CD4-positive, alpha-beta T cell (primary cell): ENCODE results near the gene PSG7. TPM values are rescaled to one million over a fixed set of nuclear protein-coding genes. Genes with fewer than 3 reads are reported as not detected.
"Not testable (repeated sequence)": the region's sequence is repeated elsewhere in the genome, so short reads cannot be mapped to it uniquely, and the experiment has no call there.

ENCODE experiments used
- ATAC-seq: fragments of 200-7000 bp; cut with Tn5 transposase; one replicate; pipeline ENCODE4 v1.10.0; 2022; ENCODE audit warnings: mild to moderate bottlenecking; ENCODE audit not compliant: poor library complexity
- CTCF ChIA-PET: fragments of 350-600 bp; sonication (Branson Sonifier 250); formaldehyde crosslinking; loops from one replicate; lab custom pipeline; 2021; ENCODE audit warnings: antibody characterized with exemption, inconsistent platforms; lab: Charles Lee
- POLR2A ChIA-PET: fragments of 350-600 bp; sonication (Branson Sonifier 250); formaldehyde crosslinking; loops from one replicate; lab custom pipeline; 2021; ENCODE audit warnings: antibody characterized with exemption, inconsistent platforms; lab: Charles Lee
- DNase-seq, 14 experiments: peaks; one replicate each; pipeline ENCODE4 v3.0.0-alpha.2; 2013 to 2020; ENCODE audit warnings: mixed read lengths in 2 of 14
- H3K27ac ChIP-seq, 2 donors: one replicate each; pipeline versions ENCODE4 v1.5.1 to v1.7.0; 2013; ENCODE audit warnings: low read length in 2 of 2, low read depth in 1 of 2, mild to moderate bottlenecking in 1 of 2
- H3K27me3 ChIP-seq, 2 experiments: 1 replicate in 1 of 2; 2 replicates in 1 of 2; pipeline versions ENCODE4 v1.6.1 to v1.7.0; 2013; ENCODE audit warnings: low read length in 2 of 2, control low read depth in 1 of 2, mild to moderate bottlenecking in 1 of 2, moderate library complexity in 1 of 2; ENCODE audit not compliant: insufficient read depth in 2 of 2, control insufficient read depth in 1 of 2
- H3K36me3 ChIP-seq: one replicate; pipeline ENCODE4 v1.6.1; 2013; ENCODE audit warnings: low read length, control low read depth; ENCODE audit not compliant: insufficient read depth
- H3K4me1 ChIP-seq: one replicate; pipeline ENCODE4 v1.6.1; 2013; ENCODE audit warnings: low read length, control low read depth; ENCODE audit not compliant: insufficient read depth
- H3K4me3 ChIP-seq: one replicate; pipeline ENCODE4 v1.5.1; 2013; ENCODE audit warnings: mild to moderate bottlenecking, low read length, moderate library complexity
- H3K9me3 ChIP-seq, 2 experiments: 1 replicate in 1 of 2; 2 replicates in 1 of 2; pipeline versions ENCODE4 v1.6.1 to v1.7.0; 2013; ENCODE audit warnings: low read length in 2 of 2, mild to moderate bottlenecking in 2 of 2, control low read depth in 1 of 2, moderate library complexity in 1 of 2; ENCODE audit not compliant: control insufficient read depth in 1 of 2, insufficient read depth in 1 of 2
- H3K27ac Mint-ChIP-seq: one replicate; pipeline ENCODE4 v1.8.0; 2020; ENCODE audit warnings: mixed read lengths
- H3K27me3 Mint-ChIP-seq: one replicate; pipeline ENCODE4 v1.8.0; 2021; ENCODE audit warnings: mixed read lengths
- H3K36me3 Mint-ChIP-seq: one replicate; pipeline ENCODE4 v1.8.0; 2021; ENCODE audit warnings: low read depth, mixed read lengths
- H3K4me1 Mint-ChIP-seq: one replicate; pipeline ENCODE4 v1.8.0; 2021; ENCODE audit warnings: low read depth, mixed read lengths
- H3K4me3 Mint-ChIP-seq: one replicate; pipeline ENCODE4 v1.8.0; 2020; ENCODE audit warnings: mild to moderate bottlenecking, mixed read lengths
- H3K9me3 Mint-ChIP-seq: one replicate; pipeline ENCODE4 v1.8.0; 2020; ENCODE audit warnings: mixed read lengths
- intact Hi-C, 2 experiments: fragments of 100-400 bp; cut with DNase I in 1 of 2; cut with micrococcal nuclease in 1 of 2; formaldehyde crosslinking; loops; one replicate each; pipeline versions ENCODE4 v1.15.1 to v1.9.0; 2023 to 2025; cut with DNase I, micrococcal nuclease
- total RNA-seq, 174 experiments: library from RNA in 2 of 174; stranded (reverse) in 2 of 174; gene quantifications; one replicate each; pipeline ENCODE4 v1.2.3 and lab custom pipeline; 2021 to 2026
- TF ChIP-seq, protein P1 (sequence below): fragments of 200-600 bp; IDR thresholded peaks from one replicate; pipeline ENCODE4 v1.8.0; 2022; ENCODE audit warnings: antibody characterized with exemption, mild to moderate bottlenecking

PSG7 gene
- total RNA-seq, 2 experiments from 2014 or later: not detected

DNA sequence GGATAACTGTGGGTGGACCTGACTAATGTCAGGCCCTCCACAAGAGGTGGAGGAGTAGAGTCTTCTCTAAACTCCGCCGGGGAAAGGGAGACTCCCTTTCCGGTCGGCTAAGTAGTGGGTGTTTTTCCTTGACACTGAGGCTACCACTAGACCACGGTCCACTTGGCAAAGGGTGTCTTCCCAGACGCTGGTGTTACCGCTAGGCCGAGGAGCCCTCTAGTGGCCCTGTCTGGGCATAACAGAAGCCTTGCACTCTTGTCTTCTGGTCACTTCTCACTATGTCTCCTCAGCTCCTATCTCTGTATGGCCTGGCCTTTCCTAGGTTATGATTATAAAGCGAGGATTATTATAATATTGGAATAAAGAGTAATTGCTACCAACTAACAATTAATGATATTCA, 13.9 kb downstream of the PSG7 start:
- peak in 2 of 14 experiments; percentile 13 to 24 for DNase-seq
- ATAC-seq, CTCF ChIA-PET: not testable (repeated sequence)

DNA sequence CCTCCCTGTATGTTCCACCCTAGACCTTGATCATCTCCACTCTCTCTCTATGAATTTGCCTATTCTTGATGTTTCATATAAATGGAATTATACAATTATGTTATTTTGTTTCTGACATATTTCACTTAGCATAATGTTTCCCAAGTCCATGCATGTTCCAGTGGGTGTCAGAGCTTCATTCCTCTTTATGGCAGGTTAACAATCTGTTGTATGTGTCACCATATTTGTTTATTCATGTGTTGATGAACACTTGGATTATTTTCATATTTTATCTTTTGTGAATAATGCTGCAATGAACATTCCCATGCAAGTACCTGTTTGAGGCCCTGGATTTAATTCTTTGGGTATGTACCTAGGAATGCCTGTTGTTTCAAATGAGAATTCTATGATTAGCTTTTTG, 16.0 kb downstream of the PSG7 start:
- ATAC-seq, H3K4me3 Mint-ChIP-seq, H3K4me3 ChIP-seq, intact Hi-C loops, H3K36me3 ChIP-seq, CTCF ChIA-PET, DNase-seq, H3K36me3 Mint-ChIP-seq, H3K9me3 ChIP-seq, POLR2A ChIA-PET, H3K4me1 ChIP-seq, H3K27me3 ChIP-seq, H3K27ac Mint-ChIP-seq, H3K9me3 Mint-ChIP-seq, H3K4me1 Mint-ChIP-seq, H3K27ac ChIP-seq: not testable (repeated sequence)
- H3K27me3 Mint-ChIP-seq: peaks cover 18% of the 10 kb centered on the region

More for the DNA sequence above, 13.9 kb downstream of the PSG7 start:
- H3K4me3 ChIP-seq, H3K27ac ChIP-seq, H3K36me3 ChIP-seq, H3K9me3 ChIP-seq, H3K9me3 Mint-ChIP-seq, H3K4me3 Mint-ChIP-seq, intact Hi-C loops, H3K27ac Mint-ChIP-seq, POLR2A ChIA-PET, H3K4me1 ChIP-seq, H3K27me3 ChIP-seq, H3K4me1 Mint-ChIP-seq, H3K36me3 Mint-ChIP-seq: not testable (repeated sequence)
- peaks cover 32% of the 10 kb centered on the region for H3K27me3 Mint-ChIP-seq
- TF ChIP-seq, protein P1, sequence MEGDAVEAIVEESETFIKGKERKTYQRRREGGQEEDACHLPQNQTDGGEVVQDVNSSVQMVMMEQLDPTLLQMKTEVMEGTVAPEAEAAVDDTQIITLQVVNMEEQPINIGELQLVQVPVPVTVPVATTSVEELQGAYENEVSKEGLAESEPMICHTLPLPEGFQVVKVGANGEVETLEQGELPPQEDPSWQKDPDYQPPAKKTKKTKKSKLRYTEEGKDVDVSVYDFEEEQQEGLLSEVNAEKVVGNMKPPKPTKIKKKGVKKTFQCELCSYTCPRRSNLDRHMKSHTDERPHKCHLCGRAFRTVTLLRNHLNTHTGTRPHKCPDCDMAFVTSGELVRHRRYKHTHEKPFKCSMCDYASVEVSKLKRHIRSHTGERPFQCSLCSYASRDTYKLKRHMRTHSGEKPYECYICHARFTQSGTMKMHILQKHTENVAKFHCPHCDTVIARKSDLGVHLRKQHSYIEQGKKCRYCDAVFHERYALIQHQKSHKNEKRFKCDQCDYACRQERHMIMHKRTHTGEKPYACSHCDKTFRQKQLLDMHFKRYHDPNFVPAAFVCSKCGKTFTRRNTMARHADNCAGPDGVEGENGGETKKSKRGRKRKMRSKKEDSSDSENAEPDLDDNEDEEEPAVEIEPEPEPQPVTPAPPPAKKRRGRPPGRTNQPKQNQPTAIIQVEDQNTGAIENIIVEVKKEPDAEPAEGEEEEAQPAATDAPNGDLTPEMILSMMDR: peak; percentile 43

DNA sequence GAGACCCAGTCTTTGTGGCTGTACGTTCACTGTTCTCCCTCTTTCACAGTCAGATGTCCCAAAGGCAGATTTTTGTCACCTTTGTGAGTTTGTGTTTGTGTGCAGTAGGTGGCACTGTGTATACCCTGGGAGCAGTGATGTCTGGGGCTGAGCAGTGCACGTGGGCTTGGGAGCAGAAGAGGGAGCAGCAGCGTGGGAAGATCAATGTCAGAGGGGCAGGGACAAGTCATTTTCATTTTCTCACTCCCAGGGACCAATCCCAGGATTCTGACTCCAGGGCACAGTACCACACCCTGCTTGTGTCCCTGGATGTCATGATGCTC, 17.3 kb downstream of the PSG7 start:
- Mint-ChIP-seq H3K4me1 (no peaks in the 10 kb centered on the region), H3K9me3 (no peaks in the 10 kb centered on the region), H3K36me3 (no peaks in the 10 kb centered on the region), H3K27ac (no peak overlapping the region), H3K4me3 (no peak overlapping the region), H3K27me3 (peaks cover 6% of the 10 kb centered on the region)
- ATAC-seq (no peak), DNase-seq (no peak)
- H3K4me3 ChIP-seq: no peak overlapping the region
- no peaks in the 10 kb centered on the region for H3K4me1 ChIP-seq
- ChIA-PET CTCF (no interaction called here), POLR2A (no interaction called here)
- intact Hi-C loops: no loop called here
- no peak overlapping the region for H3K27ac ChIP-seq
- H3K27me3 ChIP-seq: peaks cover 0 to 2% of the 10 kb centered on the region in 2 experiments
- no peaks in the 10 kb centered on the region for H3K36me3 ChIP-seq
- TF ChIP-seq, protein P1: no peak
- no peaks in the 10 kb centered on the region for H3K9me3 ChIP-seq

DNA sequence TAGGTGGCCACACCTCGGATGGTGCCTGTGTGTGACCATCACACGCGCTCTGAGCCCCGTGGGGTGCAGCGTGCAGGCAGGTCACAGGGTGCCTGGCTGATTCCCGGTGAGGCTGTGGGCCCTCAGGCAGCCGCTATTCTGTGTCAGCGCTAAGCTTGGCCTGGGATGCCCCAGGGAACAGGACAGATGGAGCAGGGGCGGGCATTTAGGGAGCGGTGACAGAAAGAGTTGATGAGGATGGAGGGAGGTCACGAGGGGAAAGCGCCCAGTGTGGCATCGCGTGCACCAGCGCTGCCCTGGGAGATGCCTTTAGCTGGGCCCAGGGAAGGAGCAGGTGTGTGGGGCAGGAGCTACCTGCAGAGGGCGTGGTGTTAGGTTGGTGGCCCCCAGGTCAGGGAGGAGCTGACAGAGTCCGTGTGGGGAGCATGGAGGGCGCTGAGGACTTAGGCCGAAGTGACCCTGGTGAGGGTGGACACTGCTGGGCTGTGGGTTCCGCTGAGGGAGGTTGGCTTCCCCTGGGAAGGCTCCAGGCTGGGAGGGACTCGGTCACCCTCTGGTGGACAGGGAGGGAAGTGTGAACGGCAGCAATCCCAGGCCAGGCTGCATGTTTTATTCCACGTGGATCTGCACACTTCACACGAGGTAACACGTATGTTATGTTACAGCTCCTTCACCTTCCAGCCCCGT, 17.8 kb downstream of the PSG7 start:
- H3K27ac Mint-ChIP-seq, H3K36me3 ChIP-seq, CTCF ChIA-PET, intact Hi-C loops, H3K4me3 Mint-ChIP-seq, H3K4me1 Mint-ChIP-seq, H3K27ac ChIP-seq, ATAC-seq, H3K27me3 Mint-ChIP-seq, POLR2A ChIA-PET, DNase-seq, H3K36me3 Mint-ChIP-seq, H3K9me3 Mint-ChIP-seq, H3K9me3 ChIP-seq, H3K4me1 ChIP-seq, H3K4me3 ChIP-seq, H3K27me3 ChIP-seq: not testable (repeated sequence)

DNA sequence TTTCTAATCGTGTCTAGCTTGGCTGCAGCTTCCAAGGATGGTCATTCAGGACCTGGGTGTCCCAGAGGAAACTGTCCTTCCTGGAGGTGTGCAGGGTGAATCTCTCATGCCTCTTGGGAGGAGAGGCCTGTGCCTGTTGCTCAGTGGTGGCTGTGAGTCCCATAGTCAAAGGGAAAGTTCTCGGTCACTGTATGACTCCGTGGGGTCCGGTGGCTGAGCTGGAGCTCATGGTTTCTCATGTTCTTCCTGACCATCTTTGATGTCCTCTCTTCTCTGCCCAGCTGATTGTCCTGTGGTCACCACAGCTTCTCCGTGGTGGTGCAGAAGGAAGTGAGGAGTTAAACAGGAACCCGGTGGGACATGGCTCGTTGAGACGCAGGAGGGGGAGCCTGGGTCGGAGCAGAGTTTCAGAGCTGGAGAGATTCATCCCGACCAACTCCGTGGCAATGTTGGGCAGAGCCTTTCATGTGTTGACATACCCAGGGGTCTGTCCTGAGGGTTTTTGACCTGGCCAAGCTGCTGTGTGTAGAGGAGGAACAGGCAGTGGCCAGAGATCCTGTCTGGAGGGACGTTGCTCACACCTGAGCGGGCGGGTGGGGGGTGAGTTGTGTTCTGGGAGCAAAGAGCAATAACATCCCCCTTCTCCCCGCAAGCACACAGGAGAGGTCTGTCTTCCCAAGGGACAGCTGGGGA, 18.5 kb downstream of the PSG7 start:
- H3K4me3 Mint-ChIP-seq, H3K4me1 ChIP-seq, H3K9me3 ChIP-seq, CTCF ChIA-PET, H3K36me3 Mint-ChIP-seq, ATAC-seq, H3K27ac Mint-ChIP-seq, H3K27me3 ChIP-seq, H3K27me3 Mint-ChIP-seq, intact Hi-C loops, H3K36me3 ChIP-seq, POLR2A ChIA-PET, H3K4me1 Mint-ChIP-seq, H3K4me3 ChIP-seq, H3K27ac ChIP-seq, H3K9me3 Mint-ChIP-seq, DNase-seq: not testable (repeated sequence)

DNA sequence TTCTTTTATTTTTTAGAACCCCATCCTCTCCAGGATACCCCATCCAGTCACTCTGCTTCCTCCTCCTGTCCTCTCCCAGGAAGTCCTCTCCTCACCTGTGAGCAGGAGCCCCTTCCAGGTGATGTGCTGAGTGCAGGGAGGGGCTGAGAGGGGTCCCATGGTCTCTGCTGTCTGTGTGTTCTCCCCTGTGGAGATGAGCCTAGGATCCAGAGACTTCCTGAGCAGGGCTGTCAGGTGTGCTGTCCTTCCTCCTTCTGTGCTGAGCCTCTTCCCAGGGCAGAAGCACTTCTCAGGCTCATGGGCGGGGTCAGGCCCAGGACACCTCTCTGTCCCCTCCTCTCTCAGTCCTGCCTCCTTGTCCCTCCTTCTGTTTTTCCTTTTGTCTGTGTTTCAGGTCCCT, 19.4 kb downstream of the PSG7 start, which contains the start of gene PSG6:
Gene PSG6, minus strand, starts transcription at position 261 of the 400 bp plus-strand sequence. Its CDS starts 102 bp downstream, at position 159.
- CTCF ChIA-PET: not testable (repeated sequence)

More for the DNA sequence above, 19.4 kb downstream of the PSG7 start, which contains the start of gene PSG6:
- H3K36me3 ChIP-seq, H3K27ac ChIP-seq, H3K27me3 ChIP-seq, H3K4me3 Mint-ChIP-seq, DNase-seq, POLR2A ChIA-PET, ATAC-seq, H3K36me3 Mint-ChIP-seq, H3K4me1 Mint-ChIP-seq, H3K4me1 ChIP-seq, H3K27ac Mint-ChIP-seq, H3K27me3 Mint-ChIP-seq, intact Hi-C loops, H3K4me3 ChIP-seq, H3K9me3 Mint-ChIP-seq, H3K9me3 ChIP-seq: not testable (repeated sequence)
